Fibroblast of mammary gland (primary cell): Measurements from ENCODE around the gene WWOX.

Experiments used
- DNase-seq: peaks from one replicate; pipeline ENCODE4 v3.0.0-alpha.2; 2010; ENCODE audit warnings: low read depth
- H3K4me3 ChIP-seq: 2 replicates; pipeline ENCODE4 v1.5.1; 2011; ENCODE audit warnings: low read depth, mild to moderate bottlenecking, low read length, moderate library complexity; ENCODE audit not compliant: control insufficient read depth
- CTCF ChIP-seq: conservative IDR thresholded peaks from 2 replicates; pipeline ENCODE4 v1.5.1; 2011; ENCODE audit warnings: low read depth, low read length, inconsistent platforms; ENCODE audit not compliant: control insufficient read depth, insufficient read depth

The WWOX gene

GRCh38 chr16:78277321-78278055 is 178.0 kb downstream of the WWOX start:
- no peak for DNase-seq
- H3K4me3 ChIP-seq, result no peak overlapping the region
- no peak for TF ChIP-seq CTCF

DNA sequence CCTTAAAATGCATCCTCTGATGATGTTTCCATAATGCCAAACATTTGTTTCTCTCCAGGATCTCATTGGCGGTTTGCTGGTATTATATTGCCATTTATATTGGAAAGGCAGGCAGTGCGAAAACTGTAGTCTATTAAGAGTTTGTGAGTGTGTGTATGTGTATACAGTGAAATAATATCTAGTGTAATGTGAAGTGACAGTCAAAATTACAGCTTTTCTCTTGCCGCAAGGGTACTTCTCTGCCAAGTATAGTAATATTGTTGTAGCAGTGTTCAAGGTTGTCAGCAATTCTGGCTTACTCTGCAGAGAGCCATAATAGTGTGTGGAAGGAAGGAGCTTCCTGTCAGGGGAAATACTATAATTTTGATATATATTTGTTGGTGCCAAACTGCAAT is 178.6 kb downstream of the WWOX start:
- no peak for DNase-seq
- no peak overlapping the region for H3K4me3 ChIP-seq
- TF ChIP-seq CTCF, result no peak

- no peak overlapping the region for H3K4me3 ChIP-seq
- TF ChIP-seq CTCF, result no peak
- no peak for DNase-seq
Observed at GRCh38 chr16:78281115-78281514, 181.7 kb downstream of the WWOX start.

GRCh38 chr16:78283548-78284251 is 184.2 kb downstream of the WWOX start:
- DNase-seq, result no peak
- no peak overlapping the region for H3K4me3 ChIP-seq
- no peak for TF ChIP-seq CTCF

- no peak for DNase-seq
- TF ChIP-seq CTCF, result no peak
- no peak overlapping the region for H3K4me3 ChIP-seq
Observed at GRCh38 chr16:78284326-78284725, 184.9 kb downstream of the WWOX start.

DNA sequence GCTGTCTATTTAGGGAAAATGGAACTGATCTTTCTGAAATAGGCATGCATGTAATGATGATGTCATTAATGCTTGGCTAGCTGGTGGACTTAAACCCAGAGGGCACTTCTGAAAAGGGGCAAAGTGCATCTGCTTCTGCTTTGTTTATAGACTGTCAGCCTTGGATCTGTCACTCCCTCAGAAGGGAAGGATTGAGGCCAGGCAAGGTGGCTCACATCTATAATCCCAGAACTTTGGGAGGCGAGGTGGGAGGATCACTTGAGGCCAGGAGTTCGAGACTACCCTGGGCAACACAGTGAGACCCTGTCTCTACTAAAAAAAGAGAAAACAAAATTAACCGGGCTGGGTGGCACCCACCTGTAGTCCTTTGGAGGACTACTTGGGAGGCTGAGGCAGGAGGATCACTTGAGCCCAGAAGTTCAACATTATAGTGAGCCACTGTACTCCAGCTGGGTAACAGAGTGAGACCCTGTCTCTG is 185.5 kb downstream of the WWOX start:
- TF ChIP-seq CTCF, result no peak
- no peak for DNase-seq

DNA sequence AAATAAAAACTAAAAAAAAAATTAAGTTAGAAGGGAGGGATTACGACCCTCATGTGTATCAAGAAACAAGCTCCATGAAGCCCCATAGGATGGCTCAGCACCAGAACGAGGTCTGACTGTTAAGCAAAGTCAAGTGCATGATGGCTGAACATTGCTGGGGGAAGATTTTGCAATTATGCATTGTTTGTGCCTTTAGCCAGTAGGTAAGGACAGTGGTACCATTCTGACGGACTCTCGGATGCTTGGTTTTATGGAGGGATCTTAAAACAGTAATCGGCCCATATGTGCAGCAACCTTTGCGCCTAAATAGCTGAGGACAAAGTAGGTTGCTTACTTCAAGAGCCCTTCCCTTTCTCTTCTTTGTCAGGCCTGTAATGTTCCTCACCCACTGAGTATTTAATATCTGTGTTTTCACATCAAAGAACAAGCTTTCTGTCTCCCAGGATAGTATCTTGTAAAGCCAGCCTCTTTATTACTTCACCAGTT is 186.0 kb downstream of the WWOX start:
- no peak for TF ChIP-seq CTCF
- H3K4me3 ChIP-seq, result no peak overlapping the region
- DNase-seq, result no peak

More for the DNA sequence above, 185.5 kb downstream of the WWOX start:
- H3K4me3 ChIP-seq, result no peak overlapping the region
